Astrocyte of the cerebellum (primary cell): ENCODE data around the gene TMC3.

Experiments
- DNase-seq: peaks from one replicate; pipeline ENCODE4 v3.0.0-alpha.2; 2011; ENCODE audit warnings: low read depth
- H3K4me3 ChIP-seq: 2 replicates; pipeline ENCODE4 v1.5.1; 2011; ENCODE audit warnings: mild to moderate bottlenecking, low read depth, low read length, moderate library complexity
- CTCF ChIP-seq: IDR thresholded peaks from 2 replicates; pipeline ENCODE4 v1.5.1; 2012; ENCODE audit warnings: low read length, low read depth, moderate library complexity, mild to moderate bottlenecking; ENCODE audit errors: missing control alignments
- in situ Hi-C: cut with HindIII; loops from 2 replicates; pipeline ENCODE4 v1.10.0; 2017; ENCODE audit warnings: low sequenced_read_pairs

The TMC3 gene

DNA sequence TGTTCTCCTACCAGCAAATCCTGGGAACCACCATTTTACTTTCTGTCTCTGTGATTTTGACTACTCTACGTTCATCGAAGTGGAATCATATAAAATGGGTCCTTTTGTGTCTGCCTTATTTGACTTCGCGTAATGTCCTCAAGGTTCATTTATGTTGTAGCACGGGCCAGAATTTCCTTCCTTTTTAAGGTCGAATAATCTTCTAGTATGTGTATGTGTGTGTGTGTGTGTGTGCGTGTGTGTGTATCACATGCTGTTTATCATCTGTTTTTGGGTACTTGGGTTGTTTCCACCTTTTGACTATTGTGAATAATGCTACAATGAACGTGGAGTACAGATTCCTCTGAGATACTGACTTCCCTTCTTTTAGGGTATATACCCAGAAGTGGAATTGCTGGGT lies 85.4 kb downstream of the TMC3 start:
- H3K4me3 ChIP-seq = no peak overlapping the region
- in situ Hi-C loops = no loop called here
- DNase-seq = no peak
- TF ChIP-seq CTCF = no peak

- no peak for TF ChIP-seq CTCF
- H3K4me3 ChIP-seq = no peak overlapping the region
- no peak for DNase-seq
- in situ Hi-C loops = no loop called here
Observed at GRCh38 chr15:81288040-81288439, 86.0 kb downstream of the TMC3 start.

DNA sequence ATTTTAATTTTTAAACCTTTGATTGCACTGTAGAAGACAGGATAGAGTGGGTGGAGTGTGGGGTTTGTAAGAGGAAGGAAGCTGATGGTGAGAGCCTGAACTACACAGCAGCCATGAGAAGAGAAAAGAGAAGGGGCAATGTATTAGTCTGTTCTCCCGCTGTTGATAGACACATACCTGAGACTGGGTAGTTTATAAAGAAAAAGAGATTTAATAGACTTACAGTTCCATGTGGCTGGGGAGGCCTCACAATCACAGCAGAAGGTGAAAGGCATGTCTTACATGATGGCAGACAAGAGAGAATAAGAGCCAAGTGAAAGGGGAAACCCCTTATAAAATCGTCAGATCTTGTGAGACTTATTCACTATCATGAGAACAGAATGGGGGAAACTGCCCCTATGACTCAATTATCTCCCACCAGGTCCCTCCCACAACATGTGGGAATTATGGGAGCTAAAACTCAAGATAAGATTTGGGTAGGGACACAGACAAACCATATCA lies 87.3 kb downstream of the TMC3 start:
- no peak for DNase-seq
- no peak overlapping the region for H3K4me3 ChIP-seq
- no peak for TF ChIP-seq CTCF
- in situ Hi-C loops = no loop called here

- in situ Hi-C loops = no loop called here
- no peak overlapping the region for H3K4me3 ChIP-seq
- no peak for DNase-seq
- no peak for TF ChIP-seq CTCF
Observed at GRCh38 chr15:81285461-81285860, 88.6 kb downstream of the TMC3 start.

DNA sequence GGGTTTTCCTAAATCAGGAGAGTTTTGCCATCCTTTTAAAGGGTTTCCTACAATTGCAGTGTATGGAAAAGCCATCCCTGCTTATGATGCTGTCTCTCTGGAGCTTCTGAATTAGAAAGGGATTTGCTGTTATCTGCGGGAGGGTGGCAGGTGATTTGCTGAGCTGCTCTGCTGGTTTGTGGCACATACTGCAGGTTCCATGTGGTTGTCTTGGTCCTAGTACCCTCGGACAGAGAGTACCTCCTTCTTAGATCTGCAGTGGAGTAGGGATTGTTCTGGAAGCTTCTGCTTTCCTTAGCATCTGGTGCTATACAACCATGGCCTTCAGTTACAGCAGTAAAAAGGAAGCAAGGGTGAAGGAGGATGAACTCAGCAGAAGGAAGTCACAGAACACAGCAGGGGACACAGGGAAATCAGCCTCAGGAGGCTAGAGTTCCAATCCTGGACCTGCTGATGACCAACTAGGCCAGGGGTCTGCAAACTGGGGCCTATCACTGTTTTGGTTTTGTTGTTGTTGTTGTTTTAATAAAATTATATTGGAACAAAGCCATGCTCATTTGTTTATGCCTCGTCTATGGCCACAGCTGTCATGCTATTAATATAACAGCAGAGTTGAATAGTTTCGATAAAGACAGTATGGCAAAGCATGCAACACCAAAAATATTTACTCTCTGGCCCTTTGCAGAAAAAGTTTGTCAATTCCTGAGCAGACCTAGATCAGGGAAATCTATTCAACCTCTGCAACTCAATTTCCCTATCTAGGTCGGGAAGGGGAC lies 89.6 kb downstream of the TMC3 start:
- in situ Hi-C loops = no loop called here
- no peak for DNase-seq
- no peak for TF ChIP-seq CTCF
- no peak overlapping the region for H3K4me3 ChIP-seq

DNA sequence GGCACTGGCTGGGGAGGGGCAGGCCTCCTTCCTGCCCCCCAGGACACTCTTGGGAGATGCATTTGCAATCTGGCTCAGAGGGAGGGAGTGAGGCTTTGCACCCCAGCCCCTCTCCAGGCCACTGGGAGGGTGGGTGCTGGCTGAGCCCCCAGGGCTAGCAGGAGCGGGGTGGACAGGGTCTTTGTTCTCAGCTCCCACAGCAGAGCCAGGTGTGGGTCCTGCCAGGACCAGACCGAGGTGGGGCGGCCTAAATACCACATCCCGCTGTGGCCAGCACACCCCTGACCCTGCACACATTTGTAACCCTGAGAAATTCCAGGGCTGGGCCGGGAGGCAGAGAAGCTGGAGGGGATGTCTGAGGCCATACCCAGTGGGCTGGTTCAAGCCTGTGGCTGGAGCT lies 91.1 kb downstream of the TMC3 start:
- in situ Hi-C loops = no loop called here
- no peak for TF ChIP-seq CTCF
- no peak overlapping the region for H3K4me3 ChIP-seq
- no peak for DNase-seq
